SW480 (cell line): ENCODE results near the gene QPCT.
A peak's percentile ranks its signal among the peaks of the same experiment; 100 is the strongest.

ENCODE experiments used
- DNase-seq: peaks from one replicate; pipeline ENCODE4 v3.0.0-alpha.2; 2016; ENCODE audit warnings: low spot score

Gene QPCT

GRCh38 chr2:37324786-37325624 is 19.4 kb upstream of the QPCT start, which contains the start of gene PRKD3:
TSS of gene PRKD3 (minus strand) at chr2:37324833. CDS start at chr2:37316524, 8,309 bp downstream.
- DNase-seq, result peak; percentile 74

DNA sequence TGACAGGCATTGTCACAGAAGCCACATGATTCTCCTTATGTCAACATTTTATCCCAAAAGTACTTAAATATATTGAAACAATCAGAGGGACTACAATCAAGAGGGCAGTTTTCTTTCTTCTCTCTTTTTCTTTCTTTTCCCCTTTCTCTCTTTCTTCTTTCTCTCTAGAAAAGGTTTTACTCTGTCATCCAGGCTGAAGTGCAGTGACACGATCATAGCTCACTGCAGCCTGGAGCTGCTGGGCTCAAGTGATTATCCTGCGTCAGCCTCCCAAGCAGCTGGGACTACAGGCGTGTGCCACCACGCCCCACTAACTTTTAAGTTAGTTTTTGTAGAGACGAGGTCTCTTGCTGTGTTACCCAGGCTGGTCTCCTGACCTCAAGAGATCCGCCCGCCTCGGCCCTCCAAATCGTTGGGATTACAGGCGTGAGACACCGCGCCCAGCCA is 18.8 kb upstream of the QPCT start:
- DNase-seq, result no peak

DNA sequence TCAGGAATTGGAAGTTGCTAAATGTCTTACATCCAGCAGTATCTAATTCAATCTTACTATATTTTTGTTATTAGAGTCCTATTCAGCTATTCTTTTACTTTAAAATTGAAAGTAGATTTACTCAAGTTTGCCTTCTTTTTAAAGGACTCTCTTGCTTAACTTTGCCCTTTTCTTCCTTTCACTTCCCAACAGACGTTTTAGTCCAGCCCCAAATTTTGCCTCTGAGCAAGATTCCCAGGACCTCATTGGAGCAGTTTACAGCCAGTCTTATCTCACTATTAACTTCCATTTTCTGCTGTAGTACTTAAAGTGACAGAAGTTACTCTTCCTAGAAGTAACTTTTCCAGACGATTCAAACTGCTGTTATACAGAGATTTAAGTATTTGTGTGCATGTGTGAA is 18.1 kb upstream of the QPCT start:
- DNase-seq, result no peak

DNA sequence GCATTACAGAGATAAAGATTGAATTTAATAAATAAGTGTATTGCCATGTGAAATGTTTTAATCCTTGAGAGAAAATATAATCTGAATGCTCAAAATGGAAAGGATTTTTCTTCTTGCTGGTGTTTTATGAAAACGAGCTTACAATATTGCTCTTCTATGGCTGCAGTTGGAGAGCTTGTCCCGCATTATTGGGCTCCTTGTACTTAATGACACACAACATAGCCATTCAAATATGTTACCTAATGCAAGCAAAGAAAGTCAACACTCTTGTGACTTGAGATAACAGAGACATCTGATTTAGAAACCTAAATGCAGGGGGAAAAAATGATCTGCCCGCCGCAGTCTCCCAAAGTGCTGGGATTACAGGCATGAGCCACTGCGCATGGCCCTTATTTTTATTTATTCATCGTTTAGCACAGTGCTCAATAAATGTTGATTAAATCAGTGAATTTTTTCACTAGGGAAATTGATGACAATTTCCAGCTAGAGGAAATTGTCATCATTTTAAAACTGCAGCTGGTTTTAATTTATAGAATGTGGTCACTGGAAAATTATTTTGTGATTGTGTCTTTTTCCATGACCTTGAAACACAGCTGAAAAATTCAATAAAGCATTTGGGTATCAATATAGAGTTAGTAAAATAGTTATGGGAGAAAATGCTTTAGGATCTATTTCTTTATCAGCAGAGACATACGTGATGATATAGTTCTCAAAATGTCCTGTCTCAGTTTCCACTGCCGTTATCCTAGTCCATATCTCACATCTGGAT is 17.4 kb upstream of the QPCT start:
- DNase-seq, result no peak

DNA sequence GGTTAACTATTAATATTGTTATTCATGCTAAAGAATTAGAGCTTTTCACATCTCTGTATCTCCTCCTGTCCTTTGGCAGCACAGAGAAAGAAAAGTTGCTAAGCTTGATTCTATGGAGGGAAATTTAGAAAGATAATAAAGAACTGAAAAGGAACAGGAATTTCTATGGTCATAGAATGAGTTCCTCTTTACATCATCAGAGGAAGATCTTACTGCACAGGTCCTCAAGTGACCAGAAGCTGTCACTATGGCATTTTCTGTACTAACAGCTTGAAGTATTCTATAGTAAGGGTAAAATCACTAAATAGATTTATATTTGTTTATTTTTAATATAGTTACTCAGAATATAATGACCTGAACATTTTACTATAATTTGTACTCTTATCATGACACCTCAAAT is 13.7 kb upstream of the QPCT start:
- DNase-seq, result no peak

- DNase-seq, result no peak
These were observed 11.9 kb upstream of the QPCT start for GRCh38 chr2:37332560-37332959.

- no peak for DNase-seq
These were observed 11.2 kb upstream of the QPCT start for GRCh38 chr2:37333256-37333655.

GRCh38 chr2:37335604-37336003 is 8.8 kb upstream of the QPCT start:
- DNase-seq, result no peak

DNA sequence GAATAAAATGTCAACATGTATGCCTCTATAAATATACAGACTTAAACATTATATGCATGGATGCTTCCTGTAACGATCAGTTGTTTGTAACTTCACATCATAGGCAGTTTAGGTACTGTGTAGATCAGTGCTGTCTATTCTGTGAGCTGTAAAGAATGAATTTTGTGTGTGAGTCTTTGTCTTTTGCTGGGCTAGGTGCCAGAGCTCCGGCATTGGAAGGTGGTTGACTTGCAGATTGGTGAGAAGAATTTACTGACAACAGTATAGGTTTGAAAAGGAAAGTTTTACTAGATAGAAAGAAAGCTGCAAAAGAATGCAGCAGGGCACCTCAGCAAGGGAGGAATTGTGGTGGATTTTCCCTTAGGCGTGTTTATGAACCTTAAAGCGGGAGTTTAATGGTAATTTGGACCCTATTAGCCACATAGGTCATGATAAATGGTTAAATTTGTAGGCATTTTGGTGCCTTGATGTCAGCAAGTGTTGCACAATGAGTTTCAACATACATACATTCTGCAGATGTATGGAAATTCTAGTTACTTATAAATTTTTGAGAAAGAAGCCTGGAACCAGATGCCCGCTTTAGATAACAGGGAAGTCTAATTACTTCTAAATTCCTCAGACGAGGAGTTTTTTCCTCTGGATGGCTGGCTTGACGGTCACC is 6.7 kb upstream of the QPCT start:
- DNase-seq, result no peak

DNA sequence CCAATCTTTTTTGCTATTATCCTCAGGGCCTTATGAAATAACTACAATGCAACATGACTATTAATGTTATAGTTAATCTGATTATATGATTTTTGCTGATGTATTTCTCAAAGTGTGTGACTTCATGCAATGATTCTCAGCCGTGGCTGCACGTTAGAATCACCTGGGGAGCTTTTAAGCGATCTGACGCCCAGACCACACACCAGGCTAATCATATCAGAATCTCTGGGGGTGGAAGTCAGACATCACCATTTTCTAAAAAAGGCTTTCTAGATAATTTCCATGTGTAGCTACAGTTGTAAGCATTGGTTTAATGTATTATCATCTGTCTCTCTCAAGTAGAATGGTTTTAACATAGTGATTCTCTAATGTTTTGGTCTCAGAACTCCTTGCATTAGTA is 5.5 kb upstream of the QPCT start:
- DNase-seq, result no peak

DNA sequence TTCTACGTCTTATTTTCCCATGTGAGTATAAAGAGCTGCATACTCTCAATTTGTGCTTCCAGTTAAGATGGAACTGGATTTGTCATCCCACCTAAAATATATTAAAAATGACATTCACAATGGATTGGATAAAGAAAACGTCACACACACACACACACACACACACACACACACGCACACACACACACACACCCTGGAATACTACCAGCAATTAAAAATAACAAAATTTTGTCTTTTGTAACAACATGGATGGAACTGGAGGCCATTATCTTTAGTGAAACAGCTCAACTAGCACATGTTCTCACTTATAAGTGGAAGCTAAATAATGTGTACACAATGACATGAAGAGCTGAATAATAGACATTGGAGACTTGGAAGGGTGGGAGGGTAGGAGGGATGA is 3.8 kb upstream of the QPCT start:
- DNase-seq, result no peak

DNA sequence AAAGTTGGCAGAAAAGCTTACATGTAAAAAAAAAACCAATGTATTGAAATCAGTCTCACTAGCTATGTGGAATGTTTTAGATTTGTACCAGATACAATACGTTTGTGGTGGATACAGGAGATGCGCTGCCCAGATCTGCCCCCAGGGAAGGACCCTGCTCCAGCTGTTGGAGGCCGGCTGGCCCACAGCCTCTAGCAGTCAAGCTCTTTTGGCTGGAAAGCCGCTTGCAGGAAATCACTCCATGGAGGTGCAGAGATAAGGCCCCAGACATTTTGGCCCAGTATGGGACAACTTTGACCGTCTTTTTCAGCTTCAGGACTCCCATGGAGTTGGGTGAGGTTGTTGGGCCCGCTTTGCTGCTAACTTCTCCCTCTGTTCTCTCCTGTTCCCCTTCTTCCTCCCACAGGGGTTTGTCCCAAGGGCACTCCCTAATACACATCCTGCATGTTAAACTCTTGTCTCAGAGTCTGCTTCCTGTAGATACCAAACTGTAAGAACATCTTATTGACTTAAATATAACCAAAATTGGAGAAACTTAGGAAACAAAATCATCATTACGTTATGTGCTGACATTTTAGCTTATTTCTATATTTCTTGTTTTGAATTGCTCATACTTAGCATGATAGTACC is 1.7 kb upstream of the QPCT start:
- DNase-seq, result no peak

DNA sequence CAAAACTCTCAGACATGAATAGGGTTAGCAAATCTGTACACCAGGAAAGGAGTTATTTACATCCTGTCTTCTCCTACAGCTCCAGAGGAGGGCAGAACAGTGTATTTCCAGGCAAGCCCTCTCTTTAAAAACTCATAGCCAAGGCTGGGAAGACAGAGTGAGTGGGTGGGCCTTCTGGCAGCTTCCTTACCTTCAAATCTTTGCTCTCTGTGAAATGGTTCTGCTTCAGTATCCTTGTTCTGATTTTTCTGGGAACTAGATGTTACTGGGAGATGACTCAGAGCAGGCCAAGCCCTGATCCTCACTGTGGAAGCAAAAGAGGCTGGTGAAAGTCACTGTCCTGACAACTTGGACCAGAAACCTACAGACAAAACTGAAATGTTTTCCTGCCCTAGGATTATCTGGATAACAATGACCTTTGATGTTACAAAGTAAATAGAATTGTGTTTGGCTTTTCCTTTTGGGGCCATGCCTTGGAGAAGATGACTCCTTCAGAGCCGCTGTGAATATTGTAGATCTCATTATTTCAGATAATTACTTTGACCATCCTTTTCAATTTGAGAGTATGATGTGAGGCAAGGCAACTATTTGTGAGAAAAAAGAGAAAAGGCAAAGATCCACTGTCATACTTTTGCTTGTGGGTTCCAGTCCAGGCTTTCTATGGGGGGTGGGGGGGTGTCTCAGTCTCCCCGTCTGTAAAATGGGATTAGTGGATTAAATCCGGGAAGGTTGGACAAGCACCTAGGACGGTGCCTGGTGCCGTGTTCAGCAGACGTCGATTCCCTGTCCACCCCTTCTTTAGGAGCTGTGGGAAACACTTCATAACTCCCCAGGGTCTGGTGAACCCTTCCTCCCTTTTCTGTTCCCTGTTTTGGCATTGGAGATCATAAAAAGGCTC is 644 bp upstream of the QPCT start:
- DNase-seq, result peak; percentile 80

DNA sequence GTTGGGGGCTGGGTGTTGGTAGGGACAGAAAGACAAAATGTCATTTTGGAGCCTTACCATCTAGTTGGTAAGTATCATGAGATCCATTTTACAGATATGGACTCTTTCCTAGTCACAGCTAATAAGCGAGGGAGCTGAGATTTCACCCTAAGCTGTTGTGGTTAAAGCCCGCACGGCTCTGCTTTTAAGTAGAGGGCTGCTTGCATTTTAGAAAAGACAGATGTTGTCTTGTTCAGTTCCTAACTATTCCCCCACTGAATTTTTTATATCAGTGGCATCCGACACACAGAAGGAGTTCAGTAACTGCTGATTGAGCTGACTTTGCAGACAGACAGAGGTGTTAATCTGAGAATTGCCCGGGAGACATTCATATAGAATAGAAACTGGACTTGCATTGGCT is 3.7 kb downstream of the QPCT start:
- DNase-seq, result no peak

GRCh38 chr2:37349231-37349860 is 4.9 kb downstream of the QPCT start:
- peak; percentile 84 for DNase-seq

- DNase-seq, result peak; percentile 82
These were observed 5.6 kb downstream of the QPCT start for GRCh38 chr2:37350034-37350433.

GRCh38 chr2:37354531-37354930 is 10.1 kb downstream of the QPCT start:
- no peak for DNase-seq

GRCh38 chr2:37355735-37356134 is 11.3 kb downstream of the QPCT start:
- DNase-seq, result no peak

DNA sequence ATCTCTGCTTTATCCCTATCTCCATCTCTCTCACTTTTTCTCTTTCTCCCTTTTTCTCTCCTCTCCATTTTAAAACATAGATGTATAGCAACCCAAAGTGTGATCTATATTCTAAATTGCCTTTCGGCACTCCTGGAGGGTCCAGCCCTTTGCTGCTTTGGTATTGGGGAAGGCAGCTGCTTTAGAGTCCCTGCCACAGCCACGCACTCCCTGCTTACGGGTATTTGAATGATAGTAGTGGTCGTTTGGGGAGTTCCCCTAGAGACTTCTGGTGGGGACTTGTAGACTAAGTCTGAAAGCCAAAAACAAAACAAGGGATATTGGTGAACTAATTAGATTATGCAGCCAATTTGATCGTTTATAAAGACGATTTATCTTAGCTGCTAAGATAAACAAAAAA is 11.9 kb downstream of the QPCT start:
- no peak for DNase-seq

DNA sequence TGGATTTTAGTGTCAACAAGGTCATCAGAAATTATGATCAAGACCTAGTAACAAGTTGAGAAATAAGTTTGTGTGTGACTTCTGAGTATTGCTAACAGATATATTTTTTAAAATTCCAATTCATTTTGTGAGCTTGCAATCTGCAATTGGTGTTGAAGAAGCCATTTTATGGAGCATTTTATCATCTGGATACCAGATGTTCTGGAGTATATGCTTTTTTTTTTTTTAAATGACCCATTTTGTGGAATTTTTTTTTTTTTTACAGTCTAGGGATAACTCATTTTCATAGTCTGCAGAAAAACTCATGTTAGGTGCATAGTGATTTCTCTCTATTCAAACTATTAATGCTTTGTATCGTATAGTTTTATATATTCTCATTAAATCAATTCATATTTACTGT is 12.6 kb downstream of the QPCT start:
- DNase-seq, result no peak

- no peak for DNase-seq
These were observed 13.1 kb downstream of the QPCT start for GRCh38 chr2:37357530-37357929.
